ENCODE measurements around the gene WWTR1. TPM values are rescaled to one million over a fixed set of nuclear protein-coding genes. Genes with fewer than 3 reads are reported as not detected.

Gene WWTR1
- total RNA-seq (2014; rRNA removed; shearing (Covaris generic)), result 264 and 312 TPM in 2 replicates

DNA sequence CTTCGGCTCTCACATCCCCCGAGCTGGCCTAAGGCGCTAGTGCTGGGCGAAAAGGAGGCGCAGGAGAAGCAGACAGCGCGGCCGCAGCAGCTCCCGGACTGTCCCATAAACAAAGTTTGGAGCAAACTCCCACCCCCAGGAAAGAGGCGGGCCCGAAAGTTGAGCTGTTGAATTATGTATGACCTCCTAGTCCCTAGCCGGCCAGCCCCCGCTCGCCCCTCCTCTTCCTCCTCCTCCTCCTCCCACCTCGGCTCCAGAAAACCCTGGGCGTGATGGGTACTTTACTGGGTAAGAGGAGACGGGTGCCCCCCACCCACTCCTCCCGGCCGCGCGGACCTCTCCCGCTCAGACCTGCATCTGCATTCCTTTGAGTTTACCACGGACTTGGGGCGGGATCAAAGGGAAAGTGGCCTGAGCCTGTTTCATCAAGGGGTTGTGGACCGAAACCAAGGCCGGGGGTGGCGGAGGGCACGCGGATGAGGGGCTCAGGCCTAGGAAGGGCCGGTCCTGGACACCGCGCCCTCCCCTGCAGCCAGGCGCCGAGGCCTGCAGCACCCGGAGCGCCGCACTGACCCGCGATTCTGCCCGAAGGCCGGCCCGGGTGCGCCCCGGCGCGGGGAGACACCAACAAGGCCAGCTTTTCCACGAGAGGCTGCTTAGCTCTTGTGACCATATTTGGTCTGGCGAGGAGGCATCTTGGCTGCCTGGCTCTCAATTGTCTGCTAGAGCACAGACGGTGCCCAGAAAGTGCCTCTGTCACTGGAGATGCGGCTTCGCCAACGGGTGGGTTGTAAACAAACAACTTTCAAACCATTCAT, at the start of gene WWTR1:
TSS of gene WWTR1 (minus strand) at position 100 of the 818 bp plus-strand sequence. CDS start 719 bp downstream, outside the sequence.

GRCh38 chr3:149474250-149474817, 183.5 kb downstream of the WWTR1 start, which contains the start of gene TM4SF4:
Gene TM4SF4 (plus strand): TSS chr3:149474697. CDS start chr3:149474878, 181 bp downstream.

Small RNA genes within 50 kb of the gene (small RNA-seq; reads per million reads assigned to genes)
- gene RNU6-1098P, result not detected

Other genes starting within 250 kb of the WWTR1 start
- gene TM4SF4, start 183.3 kb downstream of the WWTR1 start, total RNA-seq (2014; rRNA removed; shearing (Covaris generic)), result not detected in 2 replicates
- gene COMMD2, start 94.5 kb upstream of the WWTR1 start, total RNA-seq (2014; rRNA removed; shearing (Covaris generic)), result 21.8 and 35.9 TPM in 2 replicates
- gene ANKUB1, start 134.5 kb upstream of the WWTR1 start, total RNA-seq (2014; rRNA removed; shearing (Covaris generic)), result not detected in 2 replicates
- gene RNF13, start 155.2 kb upstream of the WWTR1 start, total RNA-seq (2014; rRNA removed; shearing (Covaris generic)), result 19.5 and 22.1 TPM in 2 replicates